Hematopoietic multipotent progenitor cell treated with erythropoietin and hydrocortisone succinate and interleukin-3 and kit ligand, for 4 days (in vitro differentiated cells): ENCODE data around the gene MDGA2.
"Not testable (repeated sequence)": the region's sequence is repeated elsewhere in the genome, so short reads cannot be mapped to it uniquely, and the experiment has no call there.

ENCODE experiments used
- DNase-seq: peaks from one replicate; pipeline ENCODE4 v3.0.0-alpha.2; 2015

Gene MDGA2

GRCh38 chr14:47057364-47057763 is 618.0 kb downstream of the MDGA2 start:
- DNase-seq, result no peak

- peak; percentile 52 for DNase-seq
Measured at GRCh38 chr14:47044841-47045240, 630.6 kb downstream of the MDGA2 start.

DNA sequence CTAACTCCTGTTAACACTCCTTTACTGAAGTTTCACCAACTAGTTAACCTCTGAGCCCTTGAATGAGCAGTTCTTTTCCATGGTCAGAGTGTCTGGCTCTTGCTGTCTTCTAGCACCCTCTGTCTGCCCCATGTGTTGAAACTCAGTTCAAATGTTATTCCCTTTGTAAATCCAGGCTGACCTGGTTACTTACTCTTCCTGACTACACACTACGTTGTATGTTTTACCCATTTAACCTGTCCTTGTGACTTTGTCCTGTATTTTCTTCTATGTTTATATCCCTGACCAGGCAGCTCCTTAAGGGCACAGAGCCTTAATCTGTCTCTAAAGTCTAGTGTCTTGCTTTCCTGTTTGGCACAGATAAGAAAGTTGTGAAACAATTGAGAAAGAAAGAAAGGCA is 634.9 kb downstream of the MDGA2 start:
- peak; percentile 88 for DNase-seq

GRCh38 chr14:47039336-47039735 is 636.1 kb downstream of the MDGA2 start:
- DNase-seq, result peak; percentile 77

DNA sequence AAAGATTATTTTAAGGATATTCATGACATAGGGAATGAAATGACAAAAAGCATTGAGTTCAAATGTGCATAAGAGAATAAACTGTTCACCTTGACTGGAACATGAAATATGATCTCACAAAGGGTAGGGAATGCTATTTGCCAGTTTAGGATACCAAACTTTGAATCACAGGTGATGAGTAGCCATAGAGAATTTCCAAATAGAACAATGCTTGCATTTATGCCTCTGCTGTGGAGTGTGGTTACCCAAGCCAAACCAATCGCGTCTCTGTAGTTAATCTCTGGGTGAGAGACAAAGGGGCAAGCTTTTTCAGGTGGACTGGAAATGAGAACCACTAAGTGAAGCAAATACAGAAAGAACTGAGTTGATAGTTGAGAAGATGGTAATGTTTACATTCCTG is 652.7 kb downstream of the MDGA2 start:
- DNase-seq, result no peak

- DNase-seq, result no peak
Measured at GRCh38 chr14:47020500-47020899, 654.9 kb downstream of the MDGA2 start.

DNA sequence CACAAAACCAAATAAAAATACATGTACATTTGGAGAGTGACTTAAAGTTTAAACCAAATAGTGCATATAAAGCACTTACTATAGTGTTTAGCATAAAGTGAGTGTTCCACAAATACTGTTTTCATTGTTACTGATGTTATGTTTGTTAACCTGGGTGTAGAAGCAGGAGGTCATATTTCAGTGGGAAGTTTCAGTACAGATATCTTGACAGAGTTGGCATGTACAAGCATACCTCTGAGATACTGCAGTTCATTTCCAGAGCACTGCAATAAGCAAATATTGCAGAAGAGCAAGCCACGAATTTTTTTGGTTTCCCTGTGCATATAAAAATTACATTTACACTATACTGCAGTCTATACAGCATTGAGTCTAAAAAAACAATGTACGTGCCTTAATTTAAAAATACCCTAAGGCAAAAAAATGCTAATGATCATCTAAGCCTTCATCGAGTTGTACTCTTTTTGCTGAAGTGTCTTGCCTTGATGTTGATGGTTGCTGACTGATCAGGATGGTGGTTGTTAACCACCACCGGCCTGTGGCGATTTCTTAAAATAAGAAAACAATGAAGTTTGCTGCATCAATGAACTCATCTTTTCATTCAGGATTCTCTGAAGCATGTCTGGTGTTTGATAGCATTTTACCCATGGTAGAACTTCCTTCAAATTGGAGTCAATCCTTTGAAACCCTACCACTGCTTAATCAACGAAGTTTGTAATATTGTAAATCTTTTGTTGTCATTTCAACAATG is 662.7 kb downstream of the MDGA2 start:
- no peak for DNase-seq

DNA sequence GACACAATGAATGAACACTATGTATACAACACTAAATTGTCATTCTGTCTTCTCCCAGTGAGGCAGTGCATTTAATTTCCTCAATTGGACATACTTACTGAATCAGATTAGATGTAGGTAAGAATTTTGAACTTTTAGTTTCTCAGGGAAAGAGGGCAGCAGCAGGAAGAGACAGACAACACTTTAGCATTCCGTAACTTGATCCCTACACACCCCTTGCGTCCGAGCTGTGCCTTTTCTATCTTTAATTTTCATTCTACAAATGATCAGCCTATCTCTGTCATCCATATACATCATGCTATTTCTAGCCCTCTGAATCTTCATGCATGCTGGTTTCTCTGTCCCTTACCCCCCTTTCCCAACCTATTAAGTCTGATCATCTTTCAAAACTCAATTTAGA is 665.8 kb downstream of the MDGA2 start:
- DNase-seq, result no peak

DNA sequence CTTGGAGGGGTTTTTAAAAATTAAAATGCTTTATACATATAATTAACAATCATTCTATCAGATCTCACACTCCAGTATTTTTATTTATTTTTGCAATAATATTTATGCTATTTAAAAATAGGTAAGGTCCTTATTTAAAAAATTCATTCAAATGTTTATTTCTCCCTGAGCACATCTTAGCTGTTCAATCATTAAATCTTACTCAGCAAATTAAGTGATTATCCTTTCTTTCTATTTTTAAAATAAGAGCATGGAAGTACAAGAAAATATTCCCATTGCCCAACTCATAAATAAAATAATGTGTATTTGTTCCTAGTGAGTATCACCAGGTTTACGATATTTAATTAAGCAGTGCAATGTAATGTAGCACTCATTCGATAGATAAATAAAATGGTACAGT is 666.7 kb downstream of the MDGA2 start:
- DNase-seq, result no peak

DNA sequence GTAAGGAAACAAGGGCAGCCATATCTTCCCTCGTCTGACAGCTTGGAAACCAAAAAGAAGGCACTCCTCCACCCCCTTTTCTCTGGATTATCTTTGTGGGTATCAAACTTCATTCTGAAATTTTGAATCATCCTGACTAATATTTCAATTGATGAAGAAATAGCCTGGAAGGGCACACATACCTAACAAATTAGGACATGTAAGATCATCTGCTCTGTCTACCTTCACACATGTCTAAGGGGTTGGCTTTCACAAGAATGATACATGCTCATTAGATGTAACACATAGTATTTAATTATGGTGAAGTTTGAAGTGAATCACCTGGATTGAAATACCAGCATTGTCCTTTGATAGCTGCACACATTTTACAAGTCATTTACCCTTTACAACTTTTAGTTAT is 675.7 kb downstream of the MDGA2 start:
- DNase-seq, result no peak

DNA sequence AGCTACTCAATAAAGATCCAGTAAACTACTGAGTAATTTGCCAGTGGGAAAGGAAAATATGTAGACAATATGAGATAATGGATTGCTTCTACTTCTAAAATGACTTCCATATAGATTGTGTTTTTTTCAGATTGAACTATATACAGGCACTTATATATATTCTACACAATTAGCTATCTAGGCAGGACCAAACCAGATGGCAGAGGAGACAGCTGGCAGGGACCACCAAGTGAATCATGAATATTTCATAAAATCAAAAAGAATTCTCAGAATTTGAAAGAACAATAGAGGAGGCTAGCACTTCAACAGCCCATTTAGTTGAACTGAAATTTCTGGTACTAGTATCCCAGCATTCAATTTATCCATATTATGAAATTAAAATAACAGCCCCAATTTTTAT is 685.8 kb downstream of the MDGA2 start:
- DNase-seq, result no peak

- DNase-seq, result no peak
Measured at GRCh38 chr14:46988312-46988711, 687.1 kb downstream of the MDGA2 start.

DNA sequence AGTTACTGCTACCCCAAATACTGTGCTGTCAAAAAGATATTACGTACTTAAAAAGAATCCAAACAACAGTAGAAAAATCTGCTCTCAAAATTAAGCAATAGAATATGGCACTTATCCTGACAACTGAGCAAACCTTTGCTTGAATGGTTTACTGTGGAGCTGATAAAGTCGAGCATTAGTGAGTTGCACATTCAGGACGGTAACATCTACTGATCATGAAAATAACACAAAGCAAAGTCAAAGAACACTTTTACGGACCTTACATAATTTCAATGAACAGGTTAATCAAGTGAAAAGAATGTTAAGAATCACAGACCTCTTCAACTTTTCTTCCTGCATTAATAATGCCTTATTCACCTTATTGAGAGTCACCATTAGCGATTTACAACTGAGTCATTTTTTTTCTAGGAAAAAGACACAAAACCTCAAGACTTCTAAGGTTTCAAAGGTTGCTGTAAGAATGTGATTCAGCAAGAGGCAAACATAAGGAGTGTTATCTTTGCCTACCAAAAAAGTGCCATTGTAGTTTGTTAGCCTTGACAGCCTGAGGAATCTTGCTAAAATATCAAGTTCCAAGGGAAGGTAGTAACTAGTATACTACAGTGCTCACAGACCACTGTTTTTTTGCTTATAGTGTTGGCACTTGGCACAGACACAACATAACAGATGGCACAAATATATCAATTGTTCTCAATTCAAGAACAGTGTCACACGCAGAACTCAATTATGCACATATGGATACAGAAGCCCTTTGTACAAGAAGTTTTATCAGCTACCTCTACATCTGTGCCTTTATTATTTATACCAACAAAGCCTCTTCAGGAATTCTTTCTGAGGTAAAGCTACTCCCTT is 689.6 kb downstream of the MDGA2 start:
- DNase-seq, result no peak

- no peak for DNase-seq
Measured at GRCh38 chr14:46973295-46973694, 702.1 kb downstream of the MDGA2 start.

DNA sequence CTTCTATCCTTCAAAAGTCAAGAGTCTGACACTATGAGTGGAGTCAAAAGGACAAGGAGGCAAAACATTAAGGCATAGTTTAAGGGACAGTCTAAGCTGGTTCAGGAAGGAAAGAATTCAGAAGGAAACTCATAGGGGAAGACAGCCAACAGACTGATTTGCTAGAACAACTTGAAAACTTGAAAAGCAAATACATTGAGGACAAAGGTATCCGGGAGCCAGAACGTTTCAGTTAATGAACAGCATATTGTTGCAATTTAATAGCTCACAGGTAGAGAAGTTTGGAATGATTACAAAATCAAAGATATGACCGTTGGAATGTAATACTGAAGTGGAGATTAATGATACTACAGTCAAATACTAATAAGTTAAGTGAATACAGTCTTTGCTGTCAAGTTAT is 711.0 kb downstream of the MDGA2 start:
- DNase-seq, result no peak

DNA sequence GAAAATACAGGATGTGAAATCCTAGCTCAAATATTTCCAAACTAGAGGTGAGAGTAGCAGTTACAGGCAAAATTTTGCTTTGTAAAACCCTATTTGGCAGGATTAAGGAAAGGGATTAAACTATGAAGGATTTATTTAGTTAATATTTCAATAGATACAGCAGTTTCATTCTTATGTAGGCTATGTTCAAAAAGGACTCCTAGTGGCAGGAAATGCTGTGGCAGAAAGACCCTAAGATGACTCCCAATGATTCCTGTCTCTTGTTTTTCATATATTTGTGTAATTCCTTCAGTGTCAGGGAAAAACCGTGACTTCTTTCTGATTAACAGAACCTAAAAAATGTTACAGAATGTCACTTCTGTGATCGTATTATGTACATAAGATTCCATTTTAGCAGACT is 724.3 kb downstream of the MDGA2 start:
- DNase-seq, result no peak

DNA sequence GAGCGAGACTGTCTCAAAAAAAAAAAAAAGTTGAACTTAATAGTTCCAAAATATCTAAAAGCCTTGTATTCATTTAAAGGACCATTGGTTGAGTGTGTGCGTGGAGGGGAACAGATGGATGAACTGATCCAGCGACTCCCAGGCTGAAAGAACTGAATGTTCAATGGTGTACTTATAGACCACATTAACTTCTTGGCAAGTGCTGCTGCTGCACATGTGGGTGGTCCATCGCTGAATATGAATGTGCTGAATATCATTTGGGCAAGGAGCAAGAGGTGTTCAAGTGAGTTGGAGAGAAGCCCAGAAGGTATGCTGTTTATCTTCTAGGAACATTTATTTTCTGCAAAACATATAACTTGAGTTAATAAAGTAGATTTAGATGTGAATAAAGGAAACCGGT is 734.8 kb downstream of the MDGA2 start:
- DNase-seq, result no peak

DNA sequence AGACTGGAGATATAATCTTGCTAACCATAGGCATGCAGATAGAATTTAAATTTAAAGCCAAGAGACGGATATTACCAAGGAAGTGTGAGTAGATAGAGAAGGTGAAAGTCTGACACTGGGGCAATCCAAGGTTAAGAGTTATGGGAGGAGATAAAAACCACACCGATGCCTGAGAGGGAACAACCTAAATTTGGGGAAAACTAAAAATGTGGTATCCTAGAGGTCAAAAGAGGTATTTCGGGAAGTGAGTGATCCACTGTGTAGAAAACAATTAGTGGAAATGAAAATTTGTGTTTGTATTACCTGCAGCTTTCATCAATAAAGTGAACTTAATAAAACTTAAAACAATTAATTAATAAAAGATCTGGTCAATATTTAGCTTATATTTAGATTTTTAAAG is 754.9 kb downstream of the MDGA2 start:
- no peak for DNase-seq

DNA sequence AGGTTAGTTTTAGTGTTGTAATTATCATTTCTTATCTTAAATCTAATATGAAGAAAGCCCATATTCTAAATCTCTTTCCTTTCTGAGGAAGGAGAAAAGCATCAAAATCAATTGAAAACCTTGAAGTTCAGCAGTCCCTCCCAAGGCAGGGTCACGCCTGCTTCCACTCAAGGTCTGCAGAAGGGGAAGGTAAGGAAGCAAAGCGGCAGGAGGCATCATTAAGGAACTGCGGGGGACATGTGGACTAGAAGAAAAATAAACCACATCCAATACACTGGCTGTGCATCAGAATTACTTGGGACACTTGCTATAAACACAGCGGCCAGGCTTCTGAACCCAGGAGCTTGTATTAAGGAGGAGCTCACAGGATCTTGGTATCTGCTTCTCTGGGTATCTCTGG is 759.9 kb downstream of the MDGA2 start:
- not testable (repeated sequence) for DNase-seq

DNA sequence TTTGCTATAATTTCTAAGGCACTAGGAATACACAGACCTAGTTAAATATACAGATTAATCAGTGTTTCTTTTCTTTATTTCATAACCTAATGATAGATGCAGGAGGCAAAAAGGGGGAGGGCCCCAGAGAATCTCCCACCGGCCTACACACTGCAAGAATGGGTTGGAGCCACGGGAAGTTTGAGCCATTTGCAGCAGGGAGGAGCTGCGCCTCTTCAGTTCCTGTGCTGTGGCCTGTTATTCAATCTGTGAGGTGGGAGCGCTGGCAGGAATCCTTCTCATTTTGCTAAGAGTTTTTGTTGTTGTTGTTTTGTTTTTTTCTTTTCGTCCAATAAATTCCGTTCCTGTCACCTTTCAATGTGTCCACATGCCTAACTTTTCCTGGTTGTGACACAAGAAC is 772.6 kb downstream of the MDGA2 start:
- no peak for DNase-seq

GRCh38 chr14:46894476-46894875 is 780.9 kb downstream of the MDGA2 start:
- no peak for DNase-seq

DNA sequence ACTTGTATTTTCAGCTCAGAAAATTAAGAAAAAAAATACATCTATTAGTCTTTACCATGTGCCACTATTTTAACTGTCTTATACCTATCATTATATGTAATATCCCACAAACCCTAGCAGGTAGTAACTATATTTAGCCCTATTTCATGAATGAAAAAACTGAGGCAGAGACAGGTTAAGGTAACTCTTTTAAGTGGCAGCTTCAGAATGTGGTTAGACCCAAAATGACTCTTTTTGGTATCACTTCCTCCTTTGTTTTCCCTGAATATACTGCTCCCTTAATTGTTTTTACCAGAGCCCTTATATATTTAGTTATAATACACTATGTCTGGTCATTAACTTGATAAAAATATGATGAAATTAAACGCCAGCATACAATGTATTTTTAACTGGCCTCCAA is 788.3 kb downstream of the MDGA2 start:
- no peak for DNase-seq

GRCh38 chr14:46885566-46885965 is 789.8 kb downstream of the MDGA2 start:
- no peak for DNase-seq

GRCh38 chr14:46861753-46862152 is 813.7 kb downstream of the MDGA2 start:
- DNase-seq, result no peak
